ENCODE measurements around the gene MICAL3. TPM values are rescaled to one million over a fixed set of nuclear protein-coding genes. Genes with fewer than 3 reads are reported as not detected.

Gene MICAL3
- total and polyA plus RNA-seq, 9 of the 15 experiments (the other 6 are each of a cell fraction or from before 2014, with no cell fraction given): 0.53 to 32.1 (median 12.3) TPM

DNA sequence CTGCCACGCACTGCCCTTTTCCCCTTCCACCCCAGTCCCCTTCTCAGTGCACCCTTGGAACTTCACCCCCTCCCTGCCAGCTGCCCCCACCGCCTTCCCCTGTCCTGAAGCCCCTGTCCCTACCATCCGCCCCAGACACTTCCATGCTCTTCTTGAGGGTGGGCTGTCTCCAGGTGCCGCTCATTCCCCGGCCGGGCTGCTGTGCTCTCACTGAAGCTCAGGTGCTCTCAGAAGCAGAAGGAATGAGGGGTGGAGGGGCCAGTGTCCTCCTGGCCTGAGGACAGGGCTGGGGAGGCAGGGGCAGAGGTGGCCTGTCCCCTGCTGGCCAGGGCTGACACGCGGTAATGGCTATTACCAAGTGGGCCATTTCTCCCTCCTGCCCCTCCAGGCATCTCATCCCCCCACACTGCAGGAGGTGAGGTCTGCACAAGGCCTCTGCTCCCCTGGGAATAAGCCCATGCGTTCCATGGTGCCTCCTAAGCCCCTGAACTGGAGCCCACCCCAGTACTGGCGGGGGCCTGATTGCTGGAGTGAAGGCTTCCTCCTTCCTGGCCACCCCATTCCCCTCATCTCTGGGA lies 243.5 kb downstream of the MICAL3 start:
- intact Hi-C loops (cut with micrococcal nuclease): no loop called here
- TF ChIP-seq, protein P1, sequence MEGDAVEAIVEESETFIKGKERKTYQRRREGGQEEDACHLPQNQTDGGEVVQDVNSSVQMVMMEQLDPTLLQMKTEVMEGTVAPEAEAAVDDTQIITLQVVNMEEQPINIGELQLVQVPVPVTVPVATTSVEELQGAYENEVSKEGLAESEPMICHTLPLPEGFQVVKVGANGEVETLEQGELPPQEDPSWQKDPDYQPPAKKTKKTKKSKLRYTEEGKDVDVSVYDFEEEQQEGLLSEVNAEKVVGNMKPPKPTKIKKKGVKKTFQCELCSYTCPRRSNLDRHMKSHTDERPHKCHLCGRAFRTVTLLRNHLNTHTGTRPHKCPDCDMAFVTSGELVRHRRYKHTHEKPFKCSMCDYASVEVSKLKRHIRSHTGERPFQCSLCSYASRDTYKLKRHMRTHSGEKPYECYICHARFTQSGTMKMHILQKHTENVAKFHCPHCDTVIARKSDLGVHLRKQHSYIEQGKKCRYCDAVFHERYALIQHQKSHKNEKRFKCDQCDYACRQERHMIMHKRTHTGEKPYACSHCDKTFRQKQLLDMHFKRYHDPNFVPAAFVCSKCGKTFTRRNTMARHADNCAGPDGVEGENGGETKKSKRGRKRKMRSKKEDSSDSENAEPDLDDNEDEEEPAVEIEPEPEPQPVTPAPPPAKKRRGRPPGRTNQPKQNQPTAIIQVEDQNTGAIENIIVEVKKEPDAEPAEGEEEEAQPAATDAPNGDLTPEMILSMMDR (IDR thresholded peaks at IDR 0.05 in 2 of 3, conservative IDR thresholded peaks at IDR 0.05 in 1 of 3; ENCODE audit: insufficient read depth in 2 of 3, low read depth in 1 of 3, low read length in 3 of 3): peak in 2 of 3 experiments; percentile 14 to 19; a peak in 2 of 6 replicates
- TF ChIP-seq ERF (CRISPR knock-in tag; IDR thresholded peaks at IDR 0.05) (no peak), KDM2B (CRISPR knock-in tag; IDR thresholded peaks at IDR 0.05) (no peak), ZFP91 (CRISPR knock-in tag; IDR thresholded peaks at IDR 0.05) (no peak), HOXB6 (CRISPR knock-in tag; IDR thresholded peaks at IDR 0.05; ENCODE audit: borderline replicate concordance) (no peak), ZBTB17 (CRISPR knock-in tag; IDR thresholded peaks at IDR 0.05) (no peak), BCLAF1 (IDR thresholded peaks at IDR 0.05; ENCODE audit: borderline replicate concordance in 1 of 2, control insufficient read depth in 1 of 2, low read depth in 2 of 2, low read length in 1 of 2) (no peak), ZBTB33 (CRISPR knock-in tag; IDR thresholded peaks at IDR 0.05) (peak; percentile 99), E2F6 (IDR thresholded peaks at IDR 0.05; ENCODE audit: borderline replicate concordance in 1 of 2, extremely low read depth in 1 of 2, insufficient read depth in 1 of 2, insufficient read length in 1 of 2, low read depth in 1 of 2, low read length in 1 of 2, poor library complexity in 1 of 2, severe bottlenecking in 1 of 2) (no peak)

More for the DNA sequence above, 243.5 kb downstream of the MICAL3 start:
- Histone ChIP-seq H3K9me3 (replicated peaks; ENCODE audit: control insufficient read depth, insufficient read depth, low read depth, low read length) (no peaks in the 10 kb centered on the region), H3K36me3 (ENCODE audit: control insufficient read depth, insufficient read depth, low read length) (no peaks in the 10 kb centered on the region), H3K79me2 (ENCODE audit: control insufficient read depth, insufficient read depth, low read length) (no peaks in the 10 kb centered on the region), H4K20me1 (replicated peaks; ENCODE audit: control insufficient read depth, insufficient read depth, low read length) (no peaks in the 10 kb centered on the region), H3K27ac (ENCODE audit: extremely low read depth, low read depth, low read length) (no peak overlapping the region), H3K27me3 (ENCODE audit: control insufficient read depth in 2 of 2, insufficient read depth in 2 of 2, low read length in 2 of 2) (no peaks in the 10 kb centered on the region; a peak in 1 of 5 replicates), H3K4me1 (replicated peaks in 1 of 2; ENCODE audit: control insufficient read depth in 2 of 2, insufficient read depth in 2 of 2, low read length in 2 of 2) (peaks cover 20 to 63% of the 10 kb centered on the region in 2 experiments; a peak in 4 of 5 replicates), H3K4me3 (no peak overlapping the region), H2AFZ (ENCODE audit: low read depth, low read length) (no peak overlapping the region), H3K9ac (ENCODE audit: insufficient read depth in 1 of 2, low read depth in 2 of 2, low read length in 2 of 2) (peak overlapping the region in 1 of 2 experiments; percentile 33; a peak in 1 of 4 replicates), H3K4me2 (ENCODE audit: insufficient read depth, low read length) (no peak overlapping the region), H3K9me1 (ENCODE audit: control insufficient read depth, insufficient read depth, low read length) (peaks cover 3% of the 10 kb centered on the region)
- no peak for ATAC-seq
- ChIA-PET CTCF (ENCODE audit: low intra/inter-chr PET ratio) (no interaction called here), POLR2A (interaction anchor here (1.0 to 1.4 kb wide), 2 partner anchors 11 to 50 kb away, joined by 3 to 4 read pairs; no protein-coding TSS in a partner anchor)
- no TSS peak for BruUV-seq (replicated peaks)
- no peak for FAIRE-seq
- DNase-seq (ENCODE audit: extremely low read depth in 1 of 4, low spot score in 3 of 4): no peak
- 70% methylated on average over 7 of the region's 10 CpGs for WGBS (ENCODE audit: insufficient coverage, low coverage, missing lambda C conversion rate)
- in situ Hi-C loops (cut with MboI): no loop called here

Data from K562 (cell line).